Right renal cortex interstitium (tissue), 3 donors: ENCODE measurements around the gene DALRD3. TPM values are rescaled to one million over a fixed set of nuclear protein-coding genes. Genes with fewer than 3 reads are reported as not detected.
"Not testable (repeated sequence)": the region's sequence is repeated elsewhere in the genome, so short reads cannot be mapped to it uniquely, and the experiment has no call there.

Source experiments
- DNase-seq, 3 donors: peaks; one replicate each; pipeline ENCODE4 v3.0.0-alpha.2; 2013; ENCODE audit warnings: low read depth in 3 of 3, low spot score in 2 of 3
- polyA plus RNA-seq, 3 donors: library from polyadenylated mRNA; unstranded; fragments of 120-200 nt; gene quantifications; one replicate each; pipeline ENCODE4 v1.2.1, GENCODE V29; 2013; ENCODE audit not compliant: insufficient read length in 3 of 3

The DALRD3 gene
- polyA plus RNA-seq, 3 donors, result 76.4 to 85.5 (median 80.5) TPM

- no peak for DNase-seq
These were observed 4.3 kb upstream of the DALRD3 start for GRCh38 chr3:49022688-49023171.

- DNase-seq, result peak in 2 of 3 donors; percentile 84
These were observed 3.7 kb upstream of the DALRD3 start, which contains the start of gene NDUFAF3 for GRCh38 chr3:49021813-49022687. Gene NDUFAF3 (plus strand): TSS chr3:49022121. CDS start chr3:49022145, 24 bp downstream.

- peak; percentile 96 to 97 (median 96) for DNase-seq
These were observed 2.9 kb upstream of the DALRD3 start for GRCh38 chr3:49021213-49021812.

DNA sequence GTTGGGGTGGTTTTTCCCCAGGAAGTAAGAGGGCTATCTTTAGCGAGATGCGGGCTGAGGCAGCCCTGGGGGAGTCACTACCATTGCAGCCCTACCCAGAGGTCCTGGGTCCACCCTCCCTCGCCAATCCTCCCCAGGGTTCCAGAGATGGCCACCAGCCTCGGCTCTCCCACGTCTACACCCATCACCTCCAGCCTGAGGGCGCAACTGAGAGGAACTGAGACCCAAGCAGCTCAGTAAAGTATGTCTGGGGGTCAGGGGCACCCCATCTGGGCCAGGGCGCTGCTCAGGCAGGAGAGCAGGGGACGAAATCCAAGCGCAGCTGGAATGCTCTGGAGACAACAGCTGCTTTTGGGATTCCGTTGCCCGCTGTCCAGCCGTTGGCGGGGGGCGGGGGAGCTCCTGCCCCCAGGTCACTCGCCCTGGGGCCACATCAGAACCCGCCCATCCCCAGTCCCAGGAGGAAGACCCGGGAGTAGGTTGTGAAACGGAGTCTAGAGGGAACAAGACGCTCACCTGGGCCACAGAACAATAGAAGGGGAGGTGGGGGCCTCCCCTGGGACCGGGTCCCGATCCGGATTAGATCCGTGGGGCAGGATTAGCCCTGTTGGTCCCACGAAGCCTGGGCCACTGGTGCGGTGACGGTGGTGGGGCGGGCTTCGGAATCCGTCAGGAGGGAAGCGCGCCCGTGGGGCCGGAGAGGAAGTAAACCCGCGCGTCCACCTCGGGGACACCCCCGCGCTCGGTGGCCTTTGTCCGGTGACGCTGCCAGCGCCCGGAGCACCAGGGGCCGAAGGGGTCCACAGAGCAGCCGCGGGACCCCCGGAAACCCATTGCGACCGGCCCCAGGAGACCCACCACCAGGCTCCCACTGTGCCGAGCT lies 2.2 kb upstream of the DALRD3 start:
- no peak for DNase-seq

DNA sequence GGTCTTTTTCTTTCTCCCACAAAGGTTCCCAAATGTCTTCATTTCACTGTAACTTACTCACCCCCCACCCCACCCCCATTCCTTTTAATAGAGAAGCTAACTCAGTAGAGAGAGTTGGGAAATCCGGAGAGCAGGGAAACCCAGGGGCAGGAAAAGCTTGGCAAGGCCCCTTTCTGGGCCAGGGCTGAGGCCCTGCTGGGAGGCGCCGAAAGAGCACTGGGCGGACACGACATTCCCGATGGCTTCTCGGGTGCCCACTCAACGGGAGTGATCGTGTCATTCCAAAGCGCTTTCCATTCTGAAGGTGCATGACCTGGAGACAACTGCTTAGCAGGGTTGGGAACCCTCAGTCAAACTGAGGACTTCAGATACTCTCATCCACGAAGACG lies 1.6 kb upstream of the DALRD3 start:
- DNase-seq, result no peak

DNA sequence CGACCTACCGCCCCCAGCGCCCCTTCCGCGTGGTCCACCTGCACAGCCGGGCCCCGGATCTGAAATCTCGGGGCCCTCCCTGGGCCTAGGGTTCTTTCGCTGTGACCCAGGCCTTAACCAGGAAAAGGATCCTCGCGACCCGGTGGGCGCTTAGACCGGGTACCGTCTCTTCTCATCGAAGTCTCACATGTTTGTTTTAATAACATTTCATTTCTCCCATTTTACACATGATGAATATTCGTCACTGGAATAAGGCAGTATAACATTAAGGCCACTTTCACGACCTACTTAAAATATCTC lies 277 bp upstream of the DALRD3 start:
- DNase-seq, result no peak

- no peak for DNase-seq
These were observed 980 bp downstream of the DALRD3 start for GRCh38 chr3:49017229-49017970.

DNA sequence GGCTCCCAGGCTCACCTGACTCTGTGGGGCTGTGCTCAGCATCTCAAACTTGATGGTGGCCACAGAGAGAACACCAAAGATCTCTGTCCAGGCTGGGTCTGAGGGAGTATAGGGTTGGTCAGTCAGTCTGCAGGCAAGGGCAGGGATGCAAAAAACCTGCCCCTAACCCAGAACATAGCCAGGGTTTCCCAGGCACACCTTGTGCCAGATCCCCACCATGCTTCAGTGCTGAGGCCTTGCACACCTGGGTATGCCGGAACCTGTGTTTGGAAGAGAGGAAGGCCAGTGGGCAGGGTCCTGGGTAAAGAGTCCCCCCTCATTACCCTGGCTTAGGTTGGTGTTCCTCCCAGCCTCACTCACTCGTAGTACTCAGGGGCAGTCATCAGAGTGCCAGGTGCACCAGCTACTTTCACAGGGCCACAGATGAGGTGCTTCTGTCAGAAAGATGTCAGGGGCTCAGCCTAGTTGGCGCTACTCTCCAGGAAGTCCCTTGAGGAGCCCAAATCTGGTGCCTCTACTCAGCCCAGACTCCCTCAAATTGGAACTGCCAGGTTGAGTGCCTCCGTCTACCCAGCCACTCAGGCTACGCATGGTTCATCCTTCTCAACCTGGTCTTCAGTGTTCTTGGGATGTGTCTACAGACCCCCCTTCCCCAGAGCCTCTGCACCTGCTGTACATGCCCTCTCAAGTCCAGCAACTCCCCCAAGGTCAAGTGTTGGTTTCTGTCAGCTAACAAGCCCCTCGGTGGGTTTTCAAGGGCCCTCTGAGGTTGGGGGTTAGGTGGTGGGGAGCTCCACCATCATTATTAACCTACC lies 1.8 kb downstream of the DALRD3 start:
- no peak for DNase-seq

DNA sequence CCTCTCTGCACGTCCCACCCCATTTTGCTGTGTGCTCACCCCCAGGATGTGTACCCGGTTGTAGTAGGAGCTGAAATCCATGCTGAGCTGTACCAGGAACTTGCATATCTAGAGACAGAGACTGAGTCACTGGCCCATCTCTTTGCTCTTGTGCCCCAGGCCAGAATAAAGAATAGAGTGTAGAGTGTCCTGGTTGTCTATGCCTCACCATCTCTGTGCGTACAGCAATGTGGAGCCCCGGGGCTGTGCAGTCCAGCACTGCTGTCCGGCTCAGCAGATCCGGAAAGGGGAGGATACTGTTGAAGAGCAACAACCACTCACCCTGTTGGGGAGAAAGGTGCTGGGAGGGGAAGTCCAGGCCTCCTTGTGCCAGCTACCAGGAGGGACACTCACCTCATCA lies 2.6 kb downstream of the DALRD3 start:
- no peak for DNase-seq

DNA sequence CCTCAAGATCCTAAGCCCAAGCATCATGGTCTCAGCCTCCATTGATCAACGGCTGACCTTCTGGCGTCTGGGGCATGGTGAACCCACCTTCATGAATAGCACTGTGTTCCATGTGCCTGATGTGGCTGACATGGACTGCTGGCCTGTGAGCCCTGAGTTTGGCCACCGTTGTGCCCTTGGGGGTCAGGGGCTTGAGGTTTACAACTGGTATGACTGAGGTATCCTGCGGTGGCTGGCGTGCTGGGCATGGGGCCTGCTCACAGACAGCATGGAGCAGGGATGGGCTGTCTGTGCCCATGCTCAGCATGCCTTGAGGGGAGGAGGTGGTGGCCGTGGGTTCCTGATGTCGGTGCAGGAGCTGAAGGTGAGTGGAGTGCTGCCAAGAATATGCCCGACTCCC lies 3.3 kb downstream of the DALRD3 start:
- no peak for DNase-seq

DNA sequence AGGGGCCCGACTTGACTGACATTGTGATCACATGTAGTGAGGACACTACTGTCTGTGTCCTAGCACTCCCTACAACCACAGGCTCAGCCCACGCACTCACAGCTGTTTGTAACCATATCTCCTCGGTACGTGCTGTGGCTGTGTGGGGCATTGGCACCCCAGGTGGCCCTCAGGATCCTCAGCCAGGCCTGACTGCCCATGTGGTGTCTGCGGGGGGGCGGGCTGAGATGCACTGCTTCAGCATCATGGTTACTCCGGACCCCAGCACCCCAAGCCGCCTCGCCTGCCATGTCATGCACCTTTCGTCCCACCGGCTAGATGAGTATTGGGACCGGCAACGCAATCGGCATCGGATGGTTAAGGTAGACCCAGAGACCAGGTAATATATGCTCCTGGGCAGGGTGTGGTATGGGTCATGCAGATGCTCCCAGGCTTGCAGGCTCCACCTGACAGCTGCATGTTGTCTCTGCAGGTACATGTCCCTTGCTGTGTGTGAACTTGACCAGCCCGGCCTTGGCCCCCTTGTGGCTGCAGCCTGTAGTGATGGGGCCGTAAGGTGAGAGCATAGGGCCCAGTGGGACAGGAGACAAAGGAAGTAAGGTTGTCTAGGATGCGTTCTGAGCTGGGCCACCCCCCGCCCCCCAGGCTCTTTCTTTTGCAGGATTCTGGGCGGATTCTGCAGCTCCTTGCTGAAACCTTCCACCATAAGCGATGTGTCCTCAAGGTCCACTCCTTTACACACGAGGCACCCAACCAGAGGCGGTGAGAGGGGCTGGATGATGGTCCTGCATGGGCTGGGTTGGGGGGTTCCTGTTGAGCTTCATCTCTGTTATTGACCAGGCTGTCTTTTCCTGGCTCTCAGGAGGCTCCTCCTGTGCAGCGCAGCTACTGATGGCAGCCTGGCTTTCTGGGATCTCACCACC lies 4.4 kb downstream of the DALRD3 start:
- no peak for DNase-seq

DNA sequence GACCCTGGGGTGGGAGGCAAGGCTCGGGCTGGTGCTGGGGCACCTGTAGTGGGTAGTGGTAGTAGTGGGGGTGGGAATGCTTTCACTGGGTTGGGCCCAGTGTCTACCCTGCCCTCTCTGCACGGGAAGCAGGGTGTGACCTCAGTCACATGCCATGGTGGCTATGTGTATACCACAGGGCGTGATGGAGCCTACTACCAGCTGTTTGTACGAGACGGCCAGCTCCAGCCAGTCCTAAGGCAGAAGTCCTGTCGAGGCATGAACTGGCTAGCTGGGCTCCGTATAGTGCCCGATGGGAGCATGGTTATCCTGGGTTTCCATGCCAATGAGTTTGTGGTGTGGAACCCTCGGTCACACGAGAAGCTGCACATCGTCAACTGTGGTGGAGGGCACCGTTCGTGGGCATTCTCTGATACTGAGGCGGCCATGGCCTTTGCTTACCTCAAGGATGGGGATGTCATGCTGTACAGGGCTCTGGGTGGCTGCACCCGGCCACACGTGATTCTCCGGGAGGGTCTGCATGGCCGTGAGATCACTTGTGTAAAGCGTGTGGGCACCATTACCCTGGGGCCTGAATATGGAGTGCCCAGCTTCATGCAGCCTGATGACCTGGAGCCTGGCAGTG lies 5.2 kb downstream of the DALRD3 start:
- no peak for DNase-seq

DNA sequence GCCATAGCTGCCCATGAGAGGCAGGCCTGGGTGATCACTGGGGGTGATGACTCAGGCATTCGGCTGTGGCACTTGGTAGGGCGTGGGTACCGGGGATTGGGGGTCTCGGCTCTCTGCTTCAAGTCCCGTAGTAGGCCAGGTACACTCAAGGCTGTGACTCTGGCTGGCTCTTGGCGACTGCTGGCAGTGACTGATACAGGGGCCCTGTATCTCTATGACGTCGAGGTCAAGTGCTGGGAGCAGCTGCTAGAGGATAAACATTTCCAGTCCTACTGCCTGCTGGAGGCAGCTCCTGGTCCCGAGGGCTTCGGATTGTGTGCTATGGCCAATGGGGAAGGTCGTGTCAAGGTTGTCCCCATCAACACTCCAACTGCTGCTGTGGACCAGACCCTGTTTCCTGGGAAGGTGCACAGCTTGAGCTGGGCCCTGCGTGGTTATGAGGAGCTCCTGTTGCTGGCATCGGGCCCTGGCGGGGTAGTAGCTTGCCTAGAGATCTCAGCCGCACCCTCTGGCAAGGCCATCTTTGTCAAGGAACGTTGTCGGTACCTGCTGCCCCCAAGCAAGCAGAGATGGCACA lies 5.9 kb downstream of the DALRD3 start:
- no peak for DNase-seq

DNA sequence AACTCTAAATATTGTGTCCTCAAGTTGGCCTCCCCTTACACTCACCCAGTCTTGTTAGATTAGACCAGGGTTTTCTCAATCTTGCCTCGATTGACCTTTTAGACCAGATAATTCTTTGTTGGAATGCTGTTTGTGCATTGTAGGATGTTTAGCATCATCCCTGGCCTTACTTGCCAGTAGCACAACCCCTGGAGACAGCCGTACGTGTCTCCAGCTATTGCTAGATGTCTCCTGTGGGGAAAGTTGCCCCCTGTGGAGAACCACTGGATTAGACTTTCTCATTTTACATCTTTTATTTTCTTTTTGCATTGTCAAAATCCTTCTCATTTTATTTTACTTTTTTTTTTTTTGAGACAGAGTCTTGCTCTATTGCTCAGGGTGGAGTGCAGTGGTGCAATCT lies 9.0 kb downstream of the DALRD3 start:
- no peak for DNase-seq

GRCh38 chr3:49008627-49009026 lies 9.8 kb downstream of the DALRD3 start:
- DNase-seq, result not testable (repeated sequence)

DNA sequence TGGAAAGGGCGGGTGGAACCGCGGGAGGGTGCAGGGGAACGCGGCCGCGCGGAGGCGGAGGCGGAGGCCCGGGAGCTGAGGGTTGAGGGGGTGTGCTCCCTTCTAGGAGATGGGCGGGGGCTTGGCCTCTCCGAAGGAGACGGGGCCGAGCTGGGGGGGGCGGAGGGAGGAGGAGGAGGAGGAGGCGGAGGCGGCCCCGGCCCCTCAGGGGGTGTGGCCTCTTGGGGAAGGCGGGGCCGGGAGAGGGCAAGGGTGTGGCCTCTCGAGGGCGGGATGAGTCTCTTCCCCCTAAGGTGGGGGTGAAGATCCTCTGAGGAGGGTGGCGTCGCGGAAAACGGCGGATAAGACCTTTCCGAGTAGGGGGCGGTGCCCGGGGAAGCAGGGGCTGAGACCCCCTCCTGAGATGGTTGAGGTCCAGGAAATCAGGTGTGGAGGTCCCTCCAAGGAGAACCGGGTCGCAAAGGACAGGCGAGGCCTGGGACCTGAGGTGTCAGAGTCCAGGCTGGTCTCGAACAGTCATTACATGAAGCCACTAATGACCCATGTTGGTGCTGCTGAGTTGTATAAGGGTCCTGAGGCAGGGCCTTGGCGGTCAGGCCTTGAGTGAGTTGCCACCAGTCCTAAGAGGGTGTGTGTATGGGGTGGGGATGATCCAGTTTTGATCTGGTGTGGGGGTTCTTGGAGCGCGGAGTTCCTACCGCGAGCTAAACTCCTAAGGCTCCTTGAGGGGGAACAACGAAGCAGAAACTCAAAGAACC lies 10.4 kb downstream of the DALRD3 start:
- DNase-seq, result no peak
